ENCODE results near the gene C10orf95.

The C10orf95 gene

GRCh38 chr10:102400076-102400475, 51.3 kb downstream of the C10orf95 start:
- peak; percentile 7 for DNase-seq
